ENCODE results near the gene STK39.

GRCh38 chr2:168212167-168212566 is 35.2 kb downstream of the STK39 start:
- TF ChIP-seq EZH2 (IDR thresholded peaks at IDR 0.05; ENCODE audit: borderline replicate concordance, insufficient read depth, low read length, poor library complexity, severe bottlenecking) (no peak), CTCF (IDR thresholded peaks at IDR 0.05; ENCODE audit: poor library complexity, severe bottlenecking) (no peak), REST (IDR thresholded peaks at IDR 0.05; ENCODE audit: borderline replicate concordance) (no peak), POLR2AphosphoS5 (IDR thresholded peaks at IDR 0.05) (no peak), MXI1 (conservative IDR thresholded peaks at IDR 0.05; ENCODE audit: poor library complexity, severe bottlenecking) (no peak), EP300 (conservative IDR thresholded peaks at IDR 0.05; ENCODE audit: poor library complexity, severe bottlenecking) (no peak), TAF1 (IDR thresholded peaks at IDR 0.05; ENCODE audit: low read depth) (no peak), RAD21 (conservative IDR thresholded peaks at IDR 0.05) (no peak), SMC3 (conservative IDR thresholded peaks at IDR 0.05; ENCODE audit: poor library complexity) (no peak)
